ENCODE results near the gene GREM1.

Gene GREM1

DNA sequence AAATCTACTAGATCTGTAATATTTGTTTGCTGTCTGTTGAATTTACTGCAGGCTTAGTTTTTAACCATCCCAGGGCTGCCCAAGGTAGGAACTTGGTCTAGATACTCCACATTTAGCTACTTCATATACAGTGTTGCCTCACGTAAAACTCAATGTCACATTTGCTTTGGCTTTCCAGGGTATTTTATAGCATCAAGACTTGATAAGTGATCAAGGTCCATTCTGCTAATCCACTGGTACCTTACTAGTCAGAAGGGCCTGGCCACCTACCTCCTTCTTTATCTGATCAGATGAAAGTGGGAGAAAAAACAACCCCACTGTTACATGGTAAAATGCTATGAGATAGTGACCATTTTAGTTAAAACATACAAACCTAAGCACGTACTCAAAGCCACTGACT, 25.5 kb upstream of the GREM1 start:
- H3K27ac ChIP-seq: no peak overlapping the region
- DNase-seq (ENCODE audit: low read depth, low spot score): no peak

DNA sequence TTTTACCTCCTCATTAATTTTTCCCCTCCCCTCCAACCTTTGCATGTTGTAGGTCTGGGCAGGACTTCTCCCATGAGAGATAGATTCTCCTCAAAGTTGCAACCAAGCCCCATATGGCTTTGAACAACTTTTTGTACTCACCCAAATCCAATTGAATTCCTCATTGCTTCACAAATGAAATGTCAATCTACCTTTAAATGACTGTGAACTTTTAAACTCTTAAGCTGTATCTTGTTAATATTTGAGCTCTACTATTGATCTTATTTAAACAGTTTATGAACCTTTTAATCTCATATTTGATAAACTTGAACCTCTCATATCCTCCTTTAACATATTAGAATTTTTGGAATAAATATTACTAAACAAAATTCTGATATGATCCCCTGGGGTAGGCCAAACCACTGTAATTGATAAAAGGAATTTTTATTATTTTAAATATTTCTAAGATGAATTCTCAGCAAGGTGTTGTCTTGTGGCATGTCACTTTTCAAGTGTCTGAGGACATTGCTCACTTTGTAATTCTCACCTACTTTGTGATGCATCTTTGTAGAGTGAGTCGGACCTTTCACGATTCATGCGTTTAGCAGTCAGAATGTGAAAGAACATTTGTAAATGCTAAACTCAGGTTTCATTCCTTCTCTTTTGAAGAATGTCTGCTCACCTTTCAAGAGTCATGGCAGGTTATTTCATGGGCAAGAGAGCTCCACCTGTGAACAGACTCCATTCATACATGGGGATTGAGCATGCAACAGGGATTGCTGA, 23.4 kb upstream of the GREM1 start:
- H3K27ac ChIP-seq: no peak overlapping the region
- DNase-seq (ENCODE audit: low read depth, low spot score): no peak

DNA sequence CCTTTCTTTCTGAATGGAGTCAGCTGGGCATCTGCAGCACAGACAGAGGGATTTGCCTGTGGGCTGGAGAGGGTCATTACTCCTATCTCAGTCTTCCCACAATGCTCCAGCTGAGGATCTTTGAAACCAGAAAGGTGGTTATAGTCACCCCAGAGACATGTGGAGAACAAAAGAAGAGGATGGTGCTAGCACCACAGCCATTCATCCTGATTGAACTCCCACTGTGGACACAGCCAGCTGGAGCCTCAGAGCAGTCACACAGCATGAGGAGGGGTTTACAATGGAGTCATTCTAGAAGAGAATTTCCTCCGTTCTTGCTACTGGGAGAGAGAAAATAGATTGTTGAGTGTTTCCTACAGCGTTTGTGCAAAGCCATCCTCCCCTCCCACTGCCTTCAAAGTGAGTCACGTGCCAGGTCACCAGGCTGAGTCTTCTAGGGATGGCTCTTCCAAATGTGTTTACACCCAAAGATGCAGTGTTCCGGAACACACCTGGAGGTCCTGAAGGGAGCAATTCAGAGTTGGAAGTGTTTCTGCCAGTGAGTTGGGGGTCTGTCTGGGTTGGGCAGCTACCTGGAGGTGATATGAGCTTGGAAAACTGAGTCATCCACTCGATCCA, 18.9 kb upstream of the GREM1 start:
- no peak overlapping the region for H3K27ac ChIP-seq
- DNase-seq (ENCODE audit: low read depth, low spot score): no peak

DNA sequence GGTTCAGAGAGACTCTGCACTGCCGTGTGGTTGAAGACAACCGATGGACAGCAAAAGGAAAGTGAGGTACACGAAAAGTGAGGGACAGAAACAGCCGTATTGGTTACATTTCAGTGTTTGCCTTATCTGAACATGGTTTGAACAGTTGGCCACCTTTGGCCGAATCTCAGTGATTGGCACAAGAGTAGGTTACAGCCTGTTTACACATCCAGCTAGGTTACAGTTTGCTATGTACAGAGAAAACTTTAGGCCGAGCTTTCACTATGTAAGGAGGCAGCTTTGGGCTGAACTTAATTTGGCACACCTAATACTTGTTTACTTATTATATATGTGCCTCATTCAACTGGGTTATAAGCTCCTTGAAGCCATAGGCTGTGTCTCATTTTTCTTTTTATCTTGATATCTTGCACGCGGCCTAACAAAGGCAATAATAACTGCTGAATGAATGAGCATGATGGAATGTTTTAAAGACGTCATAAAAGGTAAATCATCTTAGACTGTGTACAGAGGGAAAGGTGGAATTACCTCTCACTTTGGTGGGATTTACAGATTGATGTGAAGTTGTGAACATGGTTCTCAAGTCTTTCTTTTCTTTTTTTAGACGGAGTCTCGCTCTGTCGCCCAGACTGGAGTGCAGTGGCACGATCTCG, 17.2 kb upstream of the GREM1 start:
- H3K27ac ChIP-seq: no peak overlapping the region

DNA sequence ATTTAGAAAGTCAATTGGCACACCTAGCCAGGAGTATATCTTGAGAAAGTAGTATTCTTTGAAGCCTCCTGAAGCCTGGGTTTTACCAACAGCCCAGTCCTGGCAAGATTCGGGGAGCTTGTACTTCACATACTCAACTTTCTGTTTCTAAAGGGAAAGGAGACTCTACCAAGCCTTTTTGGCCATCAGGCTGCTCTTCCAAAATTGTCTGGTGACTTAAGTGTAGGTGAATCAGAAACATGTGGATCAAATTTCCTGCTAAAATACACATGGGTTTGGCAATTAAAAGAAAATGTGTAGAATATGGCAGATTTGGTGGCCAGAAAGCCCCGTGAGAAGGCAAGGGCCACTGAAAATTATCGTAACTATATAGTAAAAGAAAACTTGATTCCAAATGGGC, 15.9 kb upstream of the GREM1 start:
- no peak for DNase-seq (ENCODE audit: low read depth, low spot score)
- H3K27ac ChIP-seq: no peak overlapping the region

More for the DNA sequence above, 17.2 kb upstream of the GREM1 start:
- no peak for DNase-seq (ENCODE audit: low read depth, low spot score)

DNA sequence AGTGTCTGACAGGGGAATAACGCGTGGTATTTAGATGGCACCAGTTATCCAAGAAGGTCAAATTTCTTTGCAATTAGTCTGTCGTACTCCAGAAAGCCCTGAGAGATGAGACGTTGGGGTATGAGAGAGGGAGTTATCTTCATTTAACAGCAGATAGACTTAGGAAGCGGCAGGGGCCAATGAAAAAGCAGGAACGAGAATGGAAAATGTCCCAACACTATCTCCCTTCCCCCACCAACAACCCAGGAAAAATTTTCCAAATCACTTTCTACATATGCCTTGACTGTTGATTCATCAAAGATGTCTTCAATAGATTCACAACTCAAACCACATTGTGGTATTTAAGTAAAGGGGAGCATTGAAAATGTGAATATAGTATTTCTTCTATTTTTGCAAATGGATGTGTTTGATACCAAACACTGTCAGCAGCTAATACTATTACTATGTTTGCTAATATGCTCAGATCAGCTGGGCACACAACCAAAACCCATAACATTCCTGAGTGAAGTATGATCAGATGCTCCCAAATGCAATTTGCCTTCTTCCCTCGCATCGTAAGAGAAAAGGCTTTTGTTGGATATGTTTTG, 13.3 kb upstream of the GREM1 start:
- DNase-seq (ENCODE audit: low read depth, low spot score): no peak
- H3K27ac ChIP-seq: no peak overlapping the region

DNA sequence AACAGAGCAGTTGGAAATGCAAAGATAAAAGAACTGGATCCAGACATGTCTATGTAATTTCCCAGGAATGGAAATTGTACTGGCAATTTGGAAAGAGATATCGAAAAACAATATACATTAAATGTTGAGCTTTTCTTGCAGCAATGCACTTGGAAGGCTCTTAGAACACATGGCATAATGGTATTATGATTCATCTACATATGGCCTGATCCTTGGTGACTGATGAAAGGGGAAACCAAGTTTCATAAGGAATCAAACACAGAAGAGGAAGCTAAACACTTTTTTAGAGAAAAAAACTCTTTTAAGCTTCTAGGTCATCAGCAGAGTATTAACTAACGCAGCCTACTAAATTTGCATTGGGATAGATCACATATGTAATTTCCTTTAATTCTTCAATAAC, 12.4 kb upstream of the GREM1 start:
- DNase-seq (ENCODE audit: low read depth, low spot score): no peak
- peak overlapping the region; percentile 49 for H3K27ac ChIP-seq

DNA sequence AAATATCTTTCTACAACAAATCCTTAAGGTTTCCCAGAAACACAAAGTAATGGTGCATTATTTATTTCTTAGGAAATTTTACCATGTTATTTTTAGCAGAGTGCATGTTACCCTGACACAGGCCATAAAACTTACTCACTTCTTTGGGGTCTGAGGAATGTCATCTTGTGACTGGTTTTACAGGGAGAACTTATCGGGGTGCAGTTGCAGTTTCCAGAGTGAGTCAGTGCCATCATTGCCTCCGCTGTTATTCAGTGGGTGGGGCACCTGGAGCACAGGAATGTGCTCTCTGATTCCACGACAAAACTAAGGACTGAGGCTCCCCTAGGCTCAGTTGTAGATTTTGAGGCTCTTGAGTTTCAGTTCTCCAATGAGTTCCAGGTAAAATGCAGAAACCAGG, 11.1 kb upstream of the GREM1 start:
- DNase-seq (ENCODE audit: low read depth, low spot score): no peak
- peak overlapping the region; percentile 49 for H3K27ac ChIP-seq

DNA sequence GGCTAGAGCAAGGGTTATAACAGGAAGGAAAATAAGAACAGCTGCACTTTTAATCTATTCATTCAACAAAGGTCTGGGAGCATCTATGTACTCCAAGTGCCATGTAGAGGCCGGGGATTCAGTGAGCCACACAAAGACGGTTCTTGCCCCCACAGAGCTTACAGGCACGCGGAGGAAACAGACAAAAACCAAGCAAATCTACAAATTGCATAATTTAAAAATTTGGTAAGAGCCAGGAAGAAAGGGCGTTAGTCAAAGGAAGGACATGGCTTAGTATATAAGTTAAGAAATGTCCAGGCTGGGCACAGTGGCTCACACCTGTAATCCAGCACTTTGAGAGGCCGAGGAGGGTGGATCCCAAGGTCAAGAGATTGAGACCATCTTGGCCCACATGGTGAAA, 10.4 kb upstream of the GREM1 start:
- peak overlapping the region; percentile 49 for H3K27ac ChIP-seq
- no peak for DNase-seq (ENCODE audit: low read depth, low spot score)

DNA sequence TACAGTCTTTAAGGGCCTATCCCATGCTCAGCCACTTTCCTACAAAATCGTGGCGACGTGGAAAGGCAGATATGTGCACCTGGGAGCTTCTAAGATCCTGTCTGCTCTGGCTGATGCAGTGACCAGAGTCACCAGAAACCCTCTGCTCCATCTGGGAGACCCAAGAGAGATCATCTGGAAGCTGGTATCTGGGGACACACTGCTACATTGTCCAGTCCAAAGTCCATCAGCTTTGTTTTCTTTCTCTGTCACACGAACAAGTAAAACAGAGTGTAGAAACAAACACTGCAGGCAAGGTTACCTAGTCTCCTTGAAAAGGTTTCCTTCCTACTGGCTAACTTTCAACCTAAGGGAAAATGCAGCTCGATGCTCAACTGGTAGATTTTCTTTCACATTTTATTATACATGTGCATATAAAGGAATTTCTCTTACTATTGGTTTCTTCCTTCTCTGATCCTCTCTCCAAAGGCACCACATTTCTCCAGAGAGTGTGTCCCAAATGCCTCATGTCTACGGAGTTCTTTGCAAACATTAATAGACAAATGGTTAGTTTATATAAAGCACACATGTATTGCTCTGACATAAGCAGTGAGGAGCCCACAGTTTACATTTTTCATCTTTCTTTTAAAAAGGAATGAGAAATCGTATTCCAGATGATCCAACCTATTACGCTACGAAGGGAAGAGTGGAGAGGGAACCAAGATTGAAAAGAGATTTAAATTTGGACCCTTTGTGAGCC, 8.3 kb upstream of the GREM1 start:
- H3K27ac ChIP-seq: no peak overlapping the region
- no peak for DNase-seq (ENCODE audit: low read depth, low spot score)

DNA sequence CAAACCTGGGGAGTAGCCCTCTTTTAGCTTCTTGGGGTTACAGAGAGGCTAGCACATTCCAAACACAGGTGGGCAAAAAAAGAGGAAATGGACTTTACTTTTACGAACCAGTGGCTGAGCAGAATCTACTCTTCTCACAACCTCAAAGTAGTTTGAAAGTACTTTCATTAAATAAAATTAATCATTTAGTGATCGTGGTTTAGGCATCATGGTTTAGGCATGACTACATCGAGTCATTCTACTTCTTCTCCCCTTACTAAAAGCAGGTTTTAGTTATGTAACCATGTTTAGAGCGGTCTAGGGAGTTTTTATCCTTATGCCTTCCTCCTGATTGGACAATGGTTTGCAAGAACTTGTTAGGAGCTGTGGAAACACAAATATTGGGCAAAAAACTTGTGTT, 2.5 kb upstream of the GREM1 start:
- DNase-seq (ENCODE audit: low read depth, low spot score): no peak
- no peak overlapping the region for H3K27ac ChIP-seq

DNA sequence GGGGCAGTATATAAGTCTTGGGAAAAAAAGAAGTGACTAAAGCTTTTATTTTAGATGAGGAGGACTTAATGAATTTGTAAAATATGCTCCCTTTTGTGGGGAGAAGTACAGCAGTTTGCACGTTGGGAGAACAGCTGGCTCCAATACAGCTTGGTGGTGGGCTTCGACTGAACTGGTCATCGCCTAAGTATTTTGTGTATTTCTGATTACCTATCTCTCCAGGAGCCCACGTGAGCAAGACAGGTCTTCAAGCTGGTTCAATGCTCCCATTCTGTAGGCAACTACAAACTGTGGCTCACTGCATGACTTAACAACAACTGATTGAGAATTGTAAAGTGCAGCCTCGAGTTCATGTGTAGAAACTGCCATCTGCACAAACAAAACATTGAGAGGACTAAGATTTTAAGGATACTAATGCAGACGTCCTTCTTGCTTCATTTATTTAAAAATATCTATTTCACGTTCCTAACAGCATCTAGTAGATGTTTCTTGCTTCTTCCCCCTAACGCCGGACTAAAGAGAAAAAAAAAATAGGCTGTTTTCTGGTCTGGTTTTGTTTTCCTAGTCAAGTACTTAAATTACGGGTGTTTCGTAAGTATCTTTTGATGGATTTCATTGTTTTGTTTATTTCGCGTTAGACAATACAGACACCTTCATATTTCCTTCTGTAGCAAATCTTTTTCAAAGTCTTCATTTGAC, 1.4 kb upstream of the GREM1 start:
- no peak for DNase-seq (ENCODE audit: low read depth, low spot score)
- H3K27ac ChIP-seq: no peak overlapping the region

DNA sequence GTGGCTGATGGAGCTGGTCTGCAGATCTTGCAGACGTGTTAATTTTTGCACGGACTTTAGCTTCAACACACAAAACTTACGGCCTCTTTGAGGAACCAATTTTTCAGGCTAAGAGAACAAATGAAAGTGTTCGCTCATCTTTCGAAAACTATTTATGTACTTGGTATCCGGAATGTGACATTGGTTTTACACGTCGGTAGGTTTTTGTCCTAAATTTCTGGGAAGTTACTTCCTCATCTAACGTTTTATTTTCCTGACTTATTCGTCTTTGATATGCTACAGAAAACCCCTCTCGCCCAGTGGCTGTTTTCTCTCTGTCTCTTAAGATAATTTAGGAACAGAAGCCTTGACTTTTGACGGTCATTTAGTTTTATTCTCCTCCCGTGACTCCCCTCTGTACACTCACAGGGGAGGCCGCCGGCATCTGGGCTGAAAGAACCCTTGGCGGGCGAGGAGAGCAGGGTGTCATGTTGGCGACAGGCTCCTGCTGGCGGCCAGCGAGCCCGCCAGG, 834 bp upstream of the GREM1 start:
- DNase-seq (ENCODE audit: low read depth, low spot score): no peak
- H3K27ac ChIP-seq: no peak overlapping the region

DNA sequence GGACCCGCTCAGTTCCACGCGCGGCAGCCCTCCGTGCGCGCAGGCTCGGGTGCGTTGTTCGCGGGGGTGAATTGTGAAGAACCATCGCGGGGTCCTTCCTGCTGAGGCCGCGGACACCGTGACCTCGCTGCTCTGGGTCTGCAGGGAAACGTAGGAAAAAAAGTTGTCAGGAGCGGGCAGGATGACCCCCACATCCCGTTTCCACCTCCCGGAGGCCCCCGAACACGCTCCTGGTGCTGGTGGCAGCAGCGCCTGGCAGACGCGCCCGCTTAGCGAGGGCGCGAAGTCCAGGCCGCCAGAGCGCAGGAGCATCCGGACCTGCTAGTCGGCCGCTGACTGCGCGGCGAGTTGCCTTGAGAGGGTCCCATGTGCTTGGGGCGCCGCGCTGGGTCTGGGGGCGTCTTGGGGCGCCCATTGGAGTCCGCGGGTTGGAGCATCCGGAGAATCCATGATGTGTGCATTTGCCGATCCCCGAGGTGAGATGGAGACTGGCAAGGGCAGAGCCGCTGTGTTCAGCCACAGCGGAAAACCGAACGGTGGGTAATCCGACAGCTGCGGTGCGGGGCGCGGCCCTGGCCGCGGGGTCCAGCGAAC, 520 bp downstream of the GREM1 start:
- H3K27ac ChIP-seq: no peak overlapping the region
- DNase-seq (ENCODE audit: low read depth, low spot score): no peak

DNA sequence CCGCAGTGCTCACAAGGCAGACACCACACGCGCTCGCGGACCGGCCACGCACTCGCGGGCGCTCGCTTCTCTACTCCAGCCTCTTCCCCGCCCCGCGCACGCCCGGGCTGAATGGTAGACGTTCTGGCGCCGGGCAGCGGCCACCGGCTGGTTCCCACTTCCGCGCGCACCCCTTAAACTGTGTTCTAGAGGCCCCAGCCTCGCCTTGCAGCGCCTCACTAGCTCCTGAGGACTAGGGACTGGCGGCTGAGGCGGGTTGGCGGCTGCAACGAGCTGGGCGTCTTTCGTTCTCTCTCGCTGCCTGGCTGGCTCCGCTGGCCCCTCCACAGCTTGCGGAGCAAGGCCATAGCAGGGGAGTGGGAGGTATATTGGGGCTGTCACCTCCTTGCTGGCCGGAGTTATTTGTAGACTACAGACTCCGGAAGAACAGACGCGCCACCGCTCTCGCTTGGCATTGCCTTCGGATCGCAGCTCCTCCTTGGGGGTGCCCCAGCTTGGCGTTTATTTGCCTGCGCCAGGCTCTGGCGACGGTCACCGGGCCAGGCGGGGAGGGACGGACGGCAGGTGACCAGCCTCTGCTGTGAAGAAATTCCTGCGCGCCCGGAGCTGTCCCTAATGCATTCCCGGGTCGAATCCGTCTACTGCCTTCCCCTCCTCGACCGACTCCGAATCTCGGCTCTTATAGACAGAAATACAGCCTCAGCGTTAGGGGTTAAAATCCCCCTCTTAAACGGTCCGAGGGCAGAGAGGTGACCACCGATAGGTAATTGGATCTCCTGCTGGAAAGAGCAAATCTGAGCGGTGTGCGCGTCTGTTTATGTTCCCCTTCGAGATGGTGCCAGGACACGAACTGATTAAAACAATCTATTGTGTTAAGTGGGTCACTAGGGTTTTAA, 1.3 kb downstream of the GREM1 start:
- H3K27ac ChIP-seq: no peak overlapping the region
- DNase-seq (ENCODE audit: low read depth, low spot score): no peak

DNA sequence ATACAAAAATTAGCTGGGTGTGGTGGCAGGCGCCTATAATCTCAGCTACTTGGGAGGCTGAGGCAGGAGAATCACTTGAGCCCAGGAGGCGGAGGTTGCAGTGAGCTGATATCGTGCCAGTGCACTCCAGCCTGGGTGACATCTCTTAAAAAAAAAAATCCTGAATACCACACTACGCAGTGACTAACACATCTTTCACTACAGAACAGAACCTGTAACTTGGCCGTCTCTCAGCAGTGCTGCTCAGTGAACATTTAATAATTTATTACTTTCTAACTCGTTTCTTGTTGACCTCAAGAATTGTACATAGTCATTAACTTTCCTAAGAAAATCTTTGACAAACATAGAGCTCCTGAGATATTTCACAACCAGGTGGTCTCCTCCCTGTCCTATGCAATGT, 3.8 kb downstream of the GREM1 start:
- DNase-seq (ENCODE audit: low read depth, low spot score): no peak
- H3K27ac ChIP-seq: no peak overlapping the region

DNA sequence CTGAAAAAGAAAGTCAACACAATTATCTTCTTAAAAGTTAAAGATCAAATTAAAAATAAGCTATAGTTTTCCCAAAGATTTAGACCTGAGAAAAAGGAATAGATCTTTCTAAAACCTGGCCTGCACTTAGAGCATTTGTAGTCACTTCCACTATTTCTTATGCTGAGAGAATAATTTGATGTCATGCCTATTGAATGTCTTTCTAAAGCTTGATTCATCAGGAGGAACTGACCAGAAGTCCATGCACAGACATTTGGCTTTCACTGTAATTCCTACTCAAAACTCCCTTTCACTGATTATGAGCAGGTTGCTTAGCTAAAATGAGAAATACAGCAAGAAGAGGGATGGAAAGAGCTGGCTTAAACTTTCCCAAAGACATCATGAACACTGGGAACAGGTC, 4.3 kb downstream of the GREM1 start:
- H3K27ac ChIP-seq: no peak overlapping the region
- no peak for DNase-seq (ENCODE audit: low read depth, low spot score)

DNA sequence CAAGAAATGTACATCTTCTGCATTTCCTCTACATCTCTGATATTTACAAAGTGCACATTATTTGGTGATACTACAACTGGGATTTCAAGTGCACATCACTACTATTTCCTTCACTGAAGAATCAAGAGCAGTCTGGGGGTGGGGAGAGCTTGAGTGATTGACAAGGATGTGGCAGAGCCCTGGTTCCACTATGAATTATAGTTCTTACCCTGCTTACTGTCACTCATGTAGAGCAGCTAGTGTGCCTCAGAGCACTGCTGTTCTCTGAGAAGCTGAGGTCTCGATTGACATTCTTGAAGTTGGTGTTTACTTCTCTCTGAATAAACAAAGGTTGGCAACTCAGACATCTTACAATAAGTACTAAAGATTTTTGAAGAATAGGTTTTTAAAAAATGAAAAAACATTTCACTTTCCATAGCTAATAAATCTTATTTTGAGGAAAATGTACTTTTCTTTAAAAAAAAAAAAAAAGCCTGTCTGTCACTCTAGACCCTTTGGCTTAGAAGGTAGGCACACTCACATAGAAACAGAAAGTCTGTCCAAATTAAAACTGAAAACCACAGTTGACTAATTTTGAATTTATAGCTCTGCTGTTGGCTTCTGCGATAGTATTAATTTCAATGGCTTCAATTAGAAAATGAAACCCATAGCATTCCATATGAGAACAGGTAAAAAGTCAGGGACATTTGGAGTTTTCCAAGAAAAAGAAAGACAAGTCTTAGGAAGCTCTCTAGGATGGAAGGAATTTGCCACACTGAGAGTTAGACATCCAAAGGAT, 5.6 kb downstream of the GREM1 start:
- no peak overlapping the region for H3K27ac ChIP-seq
- no peak for DNase-seq (ENCODE audit: low read depth, low spot score)

Measured in epithelial cell of prostate (primary cell).